Right renal cortex interstitium (tissue), 3 donors: ENCODE results near the gene IGSF9. TPM values are rescaled to one million over a fixed set of nuclear protein-coding genes. Genes with fewer than 3 reads are reported as not detected.
A peak's percentile ranks its signal among the peaks of the same experiment; 100 is the strongest.

ENCODE experiments used
- DNase-seq, 3 donors: peaks; one replicate each; pipeline ENCODE4 v3.0.0-alpha.2; 2013; ENCODE audit warnings: low read depth in 3 of 3, low spot score in 2 of 3
- polyA plus RNA-seq, 3 donors: library from polyadenylated mRNA; unstranded; fragments of 120-200 nt; gene quantifications; one replicate each; pipeline ENCODE4 v1.2.1, GENCODE V29; 2013; ENCODE audit not compliant: insufficient read length in 3 of 3

Gene IGSF9, protein sequence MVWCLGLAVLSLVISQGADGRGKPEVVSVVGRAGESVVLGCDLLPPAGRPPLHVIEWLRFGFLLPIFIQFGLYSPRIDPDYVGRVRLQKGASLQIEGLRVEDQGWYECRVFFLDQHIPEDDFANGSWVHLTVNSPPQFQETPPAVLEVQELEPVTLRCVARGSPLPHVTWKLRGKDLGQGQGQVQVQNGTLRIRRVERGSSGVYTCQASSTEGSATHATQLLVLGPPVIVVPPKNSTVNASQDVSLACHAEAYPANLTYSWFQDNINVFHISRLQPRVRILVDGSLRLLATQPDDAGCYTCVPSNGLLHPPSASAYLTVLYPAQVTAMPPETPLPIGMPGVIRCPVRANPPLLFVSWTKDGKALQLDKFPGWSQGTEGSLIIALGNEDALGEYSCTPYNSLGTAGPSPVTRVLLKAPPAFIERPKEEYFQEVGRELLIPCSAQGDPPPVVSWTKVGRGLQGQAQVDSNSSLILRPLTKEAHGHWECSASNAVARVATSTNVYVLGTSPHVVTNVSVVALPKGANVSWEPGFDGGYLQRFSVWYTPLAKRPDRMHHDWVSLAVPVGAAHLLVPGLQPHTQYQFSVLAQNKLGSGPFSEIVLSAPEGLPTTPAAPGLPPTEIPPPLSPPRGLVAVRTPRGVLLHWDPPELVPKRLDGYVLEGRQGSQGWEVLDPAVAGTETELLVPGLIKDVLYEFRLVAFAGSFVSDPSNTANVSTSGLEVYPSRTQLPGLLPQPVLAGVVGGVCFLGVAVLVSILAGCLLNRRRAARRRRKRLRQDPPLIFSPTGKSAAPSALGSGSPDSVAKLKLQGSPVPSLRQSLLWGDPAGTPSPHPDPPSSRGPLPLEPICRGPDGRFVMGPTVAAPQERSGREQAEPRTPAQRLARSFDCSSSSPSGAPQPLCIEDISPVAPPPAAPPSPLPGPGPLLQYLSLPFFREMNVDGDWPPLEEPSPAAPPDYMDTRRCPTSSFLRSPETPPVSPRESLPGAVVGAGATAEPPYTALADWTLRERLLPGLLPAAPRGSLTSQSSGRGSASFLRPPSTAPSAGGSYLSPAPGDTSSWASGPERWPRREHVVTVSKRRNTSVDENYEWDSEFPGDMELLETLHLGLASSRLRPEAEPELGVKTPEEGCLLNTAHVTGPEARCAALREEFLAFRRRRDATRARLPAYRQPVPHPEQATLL
- 10 to 100 TPM; 10.7 to 11.6 (median 11.5) TPM for polyA plus RNA-seq

DNA sequence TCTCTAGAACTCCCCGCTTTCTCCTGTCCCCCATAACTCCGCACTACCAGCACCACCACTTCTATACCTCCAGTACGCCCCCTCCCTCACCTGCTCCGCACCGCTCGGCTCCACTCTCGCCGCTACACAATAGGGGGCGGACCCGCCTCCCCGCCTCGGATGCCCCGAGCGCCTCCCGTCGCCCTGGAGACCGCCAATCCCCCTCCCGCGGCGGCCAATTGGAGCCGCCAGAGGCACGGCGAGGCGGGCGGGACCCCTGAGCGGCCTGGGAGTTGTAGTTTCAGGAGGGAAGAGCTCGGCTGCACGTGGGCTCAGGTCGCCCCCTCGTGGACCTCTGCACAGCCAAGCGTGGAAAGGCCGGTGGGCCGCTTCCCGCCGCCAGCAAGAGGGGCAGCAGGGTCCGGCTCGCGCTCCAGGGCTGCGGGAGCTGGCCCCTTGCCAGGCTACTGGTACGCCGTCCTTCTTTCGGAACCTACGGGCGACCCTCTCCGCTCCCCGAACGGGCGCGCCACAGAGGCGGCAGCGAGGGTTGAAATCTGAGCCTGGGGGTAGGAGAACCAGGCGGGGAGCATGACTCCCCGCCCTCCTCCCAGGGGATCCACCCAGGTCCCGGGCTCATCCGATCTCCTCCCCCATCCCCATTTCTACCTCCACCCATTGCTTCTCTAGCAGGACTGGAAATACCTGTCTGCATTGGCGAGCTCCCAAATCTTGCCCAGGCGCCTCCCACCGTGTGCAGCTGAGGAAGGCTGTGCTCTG lies at the start of gene IGSF9:
TSS of gene IGSF9 (minus strand) at position 131 of the 759 bp plus-strand sequence. CDS start 2,159 bp downstream, outside the sequence.
- peak in 2 of 3 donors; percentile 75 to 84 for DNase-seq

DNA sequence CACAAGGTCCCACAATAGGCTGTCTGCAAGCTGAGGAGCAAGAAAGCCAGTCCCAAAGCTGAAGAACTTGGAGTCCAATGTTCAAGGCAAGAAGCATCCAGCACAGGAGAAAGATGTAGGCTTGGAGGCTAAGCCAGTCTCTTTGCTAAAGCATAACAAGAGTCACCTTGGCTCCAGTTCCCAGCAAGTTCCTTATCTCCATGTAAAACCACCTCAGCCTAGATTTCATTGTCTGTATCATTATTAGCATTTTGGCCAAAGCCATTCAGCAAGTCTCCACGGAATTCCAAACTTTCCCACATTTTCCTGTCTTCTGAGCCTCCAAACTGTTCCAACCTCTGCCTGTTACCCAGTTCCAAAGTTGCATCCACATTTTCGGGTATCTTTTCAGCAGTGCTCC lies 49.5 kb upstream of the IGSF9 start:
- no peak for DNase-seq

DNA sequence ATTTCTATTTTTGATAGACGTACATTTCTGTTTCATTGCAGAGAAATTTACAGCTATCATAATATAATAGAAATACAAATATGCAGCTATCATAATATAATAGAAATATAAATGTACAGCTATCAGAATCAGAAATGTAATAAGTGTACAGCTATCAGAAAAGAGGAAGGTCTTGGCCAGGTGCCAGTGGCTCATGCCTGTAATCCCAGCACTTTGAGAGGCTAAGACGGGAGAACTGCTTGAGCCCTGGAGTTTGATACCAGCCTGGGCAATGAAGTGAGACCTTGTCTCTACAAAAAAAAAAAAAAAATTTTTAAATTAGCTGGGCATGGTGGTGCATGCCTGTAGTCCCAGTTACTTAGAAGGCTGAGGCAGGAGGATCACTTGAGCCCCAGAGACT lies 48.5 kb upstream of the IGSF9 start:
- DNase-seq = no peak

DNA sequence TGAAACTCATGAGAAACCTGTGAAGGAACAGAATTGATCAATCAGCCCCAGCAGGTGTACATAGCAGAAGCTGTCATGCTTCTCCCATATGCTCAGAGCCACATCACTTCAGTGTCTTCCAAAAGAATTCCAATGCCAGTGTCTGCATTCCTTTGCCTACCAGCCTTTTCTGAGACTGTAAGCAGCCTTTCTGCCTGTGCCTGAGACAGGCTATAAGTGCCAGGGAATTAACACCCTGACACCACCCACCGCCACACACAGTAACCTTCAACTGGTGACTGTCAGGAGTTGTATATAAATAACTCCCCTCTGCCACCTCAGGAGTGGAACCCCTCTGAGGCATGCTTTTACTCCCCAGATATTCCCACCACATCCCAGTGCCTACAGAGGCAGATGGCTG lies 46.7 kb upstream of the IGSF9 start:
- DNase-seq = no peak

DNA sequence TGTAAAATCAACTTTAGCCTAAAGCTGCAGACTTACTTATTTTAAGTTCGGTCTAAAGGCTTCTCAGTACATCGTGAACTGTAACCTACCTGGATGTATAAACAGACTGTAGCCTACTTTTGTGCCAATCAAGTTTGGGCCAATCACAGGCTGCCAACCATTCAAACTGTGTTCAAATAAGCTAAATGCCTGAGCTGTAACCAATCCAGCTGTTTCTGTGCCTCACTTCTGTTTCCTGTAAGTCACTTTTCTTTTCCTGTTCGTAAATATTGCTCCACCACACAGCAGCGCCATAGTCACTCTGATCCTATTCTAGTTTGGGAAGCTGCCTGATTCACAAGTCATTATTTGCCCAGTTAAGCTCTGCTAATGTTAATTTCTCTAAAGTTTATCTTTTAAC lies 46.1 kb upstream of the IGSF9 start:
- no peak for DNase-seq

DNA sequence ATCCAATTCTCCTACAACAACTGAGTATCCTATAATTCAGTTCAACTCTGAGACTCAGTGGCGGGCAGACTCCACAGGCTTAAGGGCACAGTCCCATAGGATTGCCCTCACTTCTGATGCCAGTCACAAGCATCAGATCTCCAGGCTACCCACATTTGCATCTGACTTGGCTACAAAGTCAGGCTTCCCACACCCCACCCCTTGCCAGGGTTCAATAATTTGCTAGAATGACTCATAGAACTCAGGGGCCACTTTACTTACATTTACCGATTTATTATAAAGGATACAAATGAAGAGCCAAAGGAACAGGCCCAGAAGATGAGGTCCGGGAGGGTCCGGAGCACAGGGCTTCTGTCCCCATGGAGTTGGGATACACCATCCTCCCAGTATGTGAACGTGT lies 44.6 kb upstream of the IGSF9 start:
- DNase-seq = no peak

DNA sequence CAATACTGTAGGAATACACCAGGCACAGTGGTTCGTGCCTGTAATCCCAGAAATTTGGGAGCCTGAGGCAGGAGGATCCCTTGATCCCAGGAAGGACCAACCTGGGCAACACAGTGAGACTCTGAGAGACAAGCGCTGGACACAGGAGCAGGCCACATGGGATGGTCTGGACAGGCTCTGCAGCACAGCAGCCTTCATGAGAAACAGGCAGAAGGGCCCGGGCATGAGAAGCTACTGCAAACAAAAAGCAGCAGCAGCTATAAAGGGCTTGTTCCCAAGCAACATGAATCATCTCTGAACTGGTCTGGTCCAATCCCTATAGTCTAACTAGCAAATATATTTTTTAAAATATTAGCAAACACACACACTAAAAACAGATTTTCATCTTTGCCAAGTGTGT lies 44.2 kb upstream of the IGSF9 start:
- no peak for DNase-seq

DNA sequence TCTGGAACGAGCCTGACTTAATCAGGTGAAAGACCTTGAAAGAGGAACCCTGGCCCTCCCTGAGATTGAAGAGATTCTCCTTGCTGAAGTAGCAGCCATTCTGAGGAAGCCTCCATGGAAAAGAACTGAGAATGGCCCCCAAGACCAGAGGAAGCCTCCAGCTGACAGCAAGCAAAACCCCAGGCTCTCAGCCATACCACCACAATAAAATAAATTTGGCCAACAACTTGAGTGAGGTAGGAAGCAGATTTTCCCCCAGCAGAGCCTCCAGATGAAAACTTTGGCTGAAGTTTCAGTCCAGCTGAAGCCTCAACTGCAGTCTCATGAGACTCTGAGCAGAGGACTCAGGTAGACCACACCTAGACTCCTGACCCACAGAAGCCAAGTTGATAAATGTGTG lies 42.6 kb upstream of the IGSF9 start:
- DNase-seq = no peak

DNA sequence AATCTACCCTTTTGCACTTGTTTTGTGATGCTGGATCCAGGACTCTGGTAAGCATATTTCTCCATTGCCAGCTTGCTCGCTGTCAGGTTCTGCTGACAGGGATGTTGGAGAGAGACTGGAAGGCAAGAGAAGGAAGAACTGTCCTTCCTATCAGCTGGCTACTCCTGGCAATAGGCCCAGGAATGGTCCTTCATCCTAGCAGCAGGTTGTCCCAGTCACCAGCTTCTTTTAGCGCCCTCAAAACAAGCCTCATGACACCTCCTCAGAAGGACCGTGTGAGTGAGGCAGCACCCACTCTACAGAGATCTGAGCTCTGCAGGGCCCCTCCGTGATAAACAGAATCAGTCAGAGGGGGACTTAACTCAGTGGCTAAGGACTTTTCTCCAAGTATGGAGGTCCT lies 41.8 kb upstream of the IGSF9 start:
- no peak for DNase-seq

DNA sequence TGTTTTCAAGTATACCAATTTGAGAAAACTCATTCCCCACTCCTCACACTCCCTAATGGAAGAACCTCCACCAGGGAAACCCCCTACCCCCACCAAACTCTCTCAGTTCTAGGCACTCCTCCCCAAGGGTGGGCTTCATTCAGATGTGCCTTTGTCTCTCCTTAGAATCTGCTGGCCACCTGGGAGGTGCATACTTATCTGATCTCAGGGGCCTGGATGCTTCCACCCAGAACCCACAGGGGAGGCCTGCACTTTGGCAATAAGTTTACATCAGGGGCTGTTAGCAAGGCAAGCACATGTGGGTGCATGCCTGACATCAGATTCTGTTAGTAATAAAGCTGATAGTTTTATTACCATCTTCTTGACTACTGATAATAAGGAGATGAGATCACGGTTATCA lies 41.1 kb upstream of the IGSF9 start:
- DNase-seq = no peak

DNA sequence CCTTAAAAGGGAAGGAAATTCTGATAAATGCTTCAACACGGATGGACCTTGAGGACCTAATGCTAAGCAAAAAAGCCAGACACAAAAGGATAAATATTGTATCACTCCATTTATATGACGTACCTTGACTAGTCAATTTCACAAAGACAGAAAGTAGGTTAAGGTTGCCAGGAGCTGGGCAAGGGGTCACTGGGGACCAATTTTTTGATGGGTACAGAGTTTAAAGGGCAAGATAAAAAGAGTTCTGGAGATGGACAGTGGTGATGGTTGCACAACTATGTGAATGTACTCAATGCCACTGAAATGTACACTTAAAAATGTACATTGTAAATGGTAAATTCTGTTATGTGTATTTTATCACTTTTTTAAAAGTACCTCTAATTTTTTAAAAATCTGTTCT lies 40.7 kb upstream of the IGSF9 start:
- no peak for DNase-seq

DNA sequence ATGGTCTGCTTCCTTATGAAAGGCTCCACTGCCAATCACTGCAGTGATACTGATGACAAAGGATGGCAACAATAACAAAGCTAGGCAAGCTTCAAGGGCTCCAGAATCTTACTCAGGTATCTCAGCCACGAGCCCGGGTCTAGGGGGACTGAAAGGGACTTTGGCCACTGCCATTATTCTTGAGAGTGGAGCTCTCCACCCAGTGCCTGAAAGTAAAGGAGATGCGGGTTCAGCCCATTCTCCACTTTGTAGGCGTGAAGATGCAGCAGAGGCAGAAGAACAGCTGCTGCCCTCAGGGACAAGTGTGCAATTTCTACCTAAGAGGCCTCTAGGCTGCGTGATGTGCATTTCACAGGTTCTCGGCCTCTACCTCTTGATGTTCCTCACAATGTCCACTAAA lies 40.1 kb upstream of the IGSF9 start:
- no peak for DNase-seq

DNA sequence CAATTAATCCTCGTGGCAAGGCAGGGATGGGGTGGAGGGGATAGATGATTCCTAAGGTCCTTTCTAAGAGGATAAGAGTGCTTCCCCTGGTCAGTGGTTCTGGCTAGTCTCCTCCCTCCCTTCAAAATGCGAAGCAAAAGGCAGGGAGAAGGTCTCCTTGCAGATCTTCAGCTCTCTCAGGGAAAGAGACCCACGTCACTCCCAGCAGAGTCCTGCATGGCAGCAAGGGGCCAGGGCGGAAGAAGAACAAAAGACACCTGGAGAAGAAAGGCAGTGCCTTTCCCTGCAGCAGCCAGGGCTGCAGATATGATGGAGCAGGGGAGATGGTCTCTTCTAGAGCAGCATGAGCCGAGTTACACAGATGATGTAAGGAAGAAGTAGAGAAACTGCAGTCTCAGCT lies 38.3 kb upstream of the IGSF9 start:
- no peak for DNase-seq

DNA sequence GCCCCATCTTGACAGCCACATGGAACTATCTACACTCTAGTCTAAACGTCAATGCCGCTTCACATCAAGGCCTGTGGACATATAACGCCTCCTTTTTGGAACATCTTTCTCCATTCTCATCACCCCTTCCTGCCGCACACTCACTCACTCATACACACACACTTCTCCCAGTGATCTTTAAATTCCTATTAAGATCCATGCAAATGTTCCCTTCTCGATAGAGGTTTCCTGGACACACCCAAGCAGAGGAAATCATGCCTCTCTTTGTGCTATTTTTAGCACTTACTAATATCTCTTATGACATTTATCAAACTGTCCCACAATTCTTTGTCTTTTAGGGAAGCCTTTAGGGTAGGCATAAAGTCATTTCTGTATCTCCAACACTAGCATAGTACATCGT lies 36.9 kb upstream of the IGSF9 start:
- DNase-seq = no peak

DNA sequence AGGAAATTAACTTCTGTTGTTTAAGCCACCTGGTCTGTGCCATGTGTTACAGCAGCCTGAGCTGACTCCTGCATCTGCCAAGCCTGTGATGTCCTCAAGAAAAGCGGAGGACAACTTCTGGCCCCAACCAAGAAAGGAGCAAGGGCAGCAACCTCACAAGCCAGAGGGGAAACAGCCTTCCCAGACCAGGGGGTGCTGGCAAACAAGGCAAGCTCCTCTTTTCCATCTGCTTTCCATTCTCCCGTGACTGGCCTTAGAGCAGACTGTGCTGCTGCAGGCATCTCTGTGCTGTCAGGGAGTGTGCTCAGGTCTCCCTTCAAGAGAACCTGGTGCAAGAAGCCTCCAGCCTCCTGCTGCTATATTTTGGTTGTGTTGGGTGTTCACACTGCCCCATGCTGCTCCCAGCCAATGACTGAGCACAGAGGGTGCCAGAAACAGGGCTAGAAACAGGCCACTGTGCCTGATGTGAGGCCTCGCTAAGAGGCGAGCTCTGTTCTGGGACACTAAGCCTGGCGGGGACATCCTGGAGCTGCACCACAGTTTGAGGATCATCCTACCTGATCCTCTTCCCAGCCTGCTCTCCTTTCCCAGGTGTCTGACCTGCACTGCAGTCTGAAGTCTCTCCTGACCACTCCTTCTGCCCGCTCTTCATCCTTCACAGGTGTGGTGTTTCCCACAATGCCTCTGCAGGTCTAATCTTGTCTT lies 36.1 kb upstream of the IGSF9 start:
- DNase-seq = no peak

DNA sequence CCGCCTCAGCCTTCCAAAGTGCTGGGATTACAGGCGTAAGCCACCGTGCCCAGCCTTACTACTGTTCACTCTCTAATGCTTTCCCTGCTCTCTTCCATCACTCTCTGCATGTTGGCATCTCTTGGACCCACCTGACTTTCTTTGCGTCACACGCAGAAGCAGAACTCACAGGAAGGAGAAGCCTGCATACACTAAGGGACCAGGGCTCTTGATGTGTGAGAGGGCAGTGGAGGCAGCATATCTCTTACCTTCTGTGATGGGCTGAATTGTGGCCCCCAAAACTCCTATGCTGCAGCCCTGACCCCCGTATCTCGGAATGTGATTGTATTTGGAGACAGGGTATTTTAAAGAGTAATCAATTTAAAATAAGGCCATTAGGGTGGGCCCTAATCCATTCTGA lies 35.4 kb upstream of the IGSF9 start:
- no peak for DNase-seq

DNA sequence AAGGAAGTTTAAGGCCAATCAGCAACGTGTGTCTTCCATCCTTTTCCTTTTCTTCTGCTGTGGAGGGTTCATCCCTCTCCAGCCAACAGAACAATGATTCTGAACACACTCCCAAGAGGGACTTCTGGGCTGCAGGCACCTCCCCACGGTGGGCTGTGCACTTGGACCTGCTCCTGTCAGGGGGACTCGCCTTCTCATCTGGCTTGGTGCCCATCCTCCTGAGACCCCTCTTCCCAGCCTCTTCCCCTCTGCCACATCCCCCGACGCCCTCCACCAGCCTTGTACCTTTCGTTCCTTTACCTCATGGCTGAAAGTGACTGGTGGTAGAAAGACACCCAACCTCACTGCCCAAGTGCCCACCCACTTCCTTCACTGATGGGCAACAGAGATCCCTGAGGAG lies 34.7 kb upstream of the IGSF9 start:
- no peak for DNase-seq

DNA sequence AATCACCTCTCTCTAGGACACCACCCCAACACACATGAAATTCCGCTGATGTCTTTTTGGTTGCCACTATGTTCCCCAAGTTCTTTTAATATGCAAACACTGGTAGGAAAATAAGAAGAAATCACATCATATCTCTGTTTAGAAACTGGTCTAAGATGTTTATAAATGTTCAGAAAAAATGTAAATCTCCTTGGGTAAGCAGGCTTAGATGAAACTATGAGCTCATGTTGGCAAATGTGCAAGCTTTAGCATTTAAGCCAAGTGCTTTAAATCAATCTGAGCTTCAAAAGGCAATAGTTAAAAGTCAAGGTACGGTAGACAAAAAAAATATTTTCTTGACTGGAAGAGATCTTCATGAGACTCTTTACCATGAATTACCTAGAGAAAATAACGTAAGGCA lies 33.8 kb upstream of the IGSF9 start:
- DNase-seq = no peak

DNA sequence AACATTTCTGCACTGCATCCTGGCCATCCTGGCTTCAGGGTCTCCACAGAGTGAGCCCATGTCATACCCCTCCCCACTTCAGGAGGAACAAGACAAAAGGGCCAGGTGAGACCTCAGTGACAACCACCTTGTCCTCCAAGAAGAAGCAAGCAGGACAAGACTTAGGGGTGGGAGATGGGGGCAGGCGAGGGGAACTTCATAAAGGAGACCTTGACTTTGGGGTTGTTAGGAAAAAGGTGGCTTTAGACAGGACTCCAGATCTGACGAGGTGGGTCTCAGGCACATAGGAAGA lies 32.6 kb upstream of the IGSF9 start:
- no peak for DNase-seq
